ENCODE results near the gene ASB1.

Gene ASB1

GRCh38 chr2:238433941-238434845 is 7.5 kb downstream of the ASB1 start:
- Histone ChIP-seq H3F3A (ENCODE audit: insufficient read depth, low read length) (no peaks in the 10 kb centered on the region), H3K27me3 (ENCODE audit: insufficient read depth, low read length) (no peaks in the 10 kb centered on the region), H3K4me3 (ENCODE audit: low read depth, low read length, poor library complexity, severe bottlenecking) (no peak overlapping the region), H4K20me1 (ENCODE audit: insufficient read depth, low read length) (no peaks in the 10 kb centered on the region), H2AFZ (ENCODE audit: low read length) (no peak overlapping the region), H3K27ac (ENCODE audit: low read depth, low read length, poor library complexity, severe bottlenecking) (no peak overlapping the region), H3K79me2 (ENCODE audit: insufficient read depth, low read length) (peaks cover 33% of the 10 kb centered on the region), H3K36me3 (ENCODE audit: insufficient read depth, low read length) (peaks cover 66% of the 10 kb centered on the region), H3K4me1 (ENCODE audit: insufficient read depth, low read length, severe bottlenecking) (no peaks in the 10 kb centered on the region), H3K9me2 (ENCODE audit: low read depth, low read length) (no peaks in the 10 kb centered on the region), H3K4me2 (ENCODE audit: low read length) (no peak overlapping the region), H3K9ac (ENCODE audit: low read length) (no peak overlapping the region), H3K9me3 (ENCODE audit: low read length) (no peaks in the 10 kb centered on the region)
- TF ChIP-seq CTCF (IDR thresholded peaks at IDR 0.05; ENCODE audit: low read length) (no peak), EZH2 (IDR thresholded peaks at IDR 0.05; ENCODE audit: borderline replicate concordance, low read length) (no peak)

- no peaks in the 10 kb centered on the region for H3K27me3 ChIP-seq (ENCODE audit: insufficient read depth, low read length)
- TF ChIP-seq EZH2 (IDR thresholded peaks at IDR 0.05; ENCODE audit: borderline replicate concordance, low read length): no peak
- no peak for TF ChIP-seq CTCF (IDR thresholded peaks at IDR 0.05; ENCODE audit: low read length)
- no peak overlapping the region for H3K27ac ChIP-seq (ENCODE audit: low read depth, low read length, poor library complexity, severe bottlenecking)
- H3K36me3 ChIP-seq (ENCODE audit: insufficient read depth, low read length): peaks cover 73% of the 10 kb centered on the region
- peaks cover 33% of the 10 kb centered on the region for H3K79me2 ChIP-seq (ENCODE audit: insufficient read depth, low read length)
- H3F3A ChIP-seq (ENCODE audit: insufficient read depth, low read length): no peaks in the 10 kb centered on the region
- no peaks in the 10 kb centered on the region for H4K20me1 ChIP-seq (ENCODE audit: insufficient read depth, low read length)
- no peaks in the 10 kb centered on the region for H3K9me3 ChIP-seq (ENCODE audit: low read length)
- no peak overlapping the region for H3K9ac ChIP-seq (ENCODE audit: low read length)
- no peak overlapping the region for H2AFZ ChIP-seq (ENCODE audit: low read length)
- no peaks in the 10 kb centered on the region for H3K9me2 ChIP-seq (ENCODE audit: low read depth, low read length)
- H3K4me2 ChIP-seq (ENCODE audit: low read length): no peak overlapping the region
- H3K4me3 ChIP-seq (ENCODE audit: low read depth, low read length, poor library complexity, severe bottlenecking): no peak overlapping the region
- H3K4me1 ChIP-seq (ENCODE audit: insufficient read depth, low read length, severe bottlenecking): no peaks in the 10 kb centered on the region
These were observed 8.4 kb downstream of the ASB1 start for GRCh38 chr2:238434846-238435751.

- no peaks in the 10 kb centered on the region for H3K9me2 ChIP-seq (ENCODE audit: low read depth, low read length)
- H3K79me2 ChIP-seq (ENCODE audit: insufficient read depth, low read length): peaks cover 28% of the 10 kb centered on the region
- H3K27ac ChIP-seq (ENCODE audit: low read depth, low read length, poor library complexity, severe bottlenecking): no peak overlapping the region
- H3K9me3 ChIP-seq (ENCODE audit: low read length): no peaks in the 10 kb centered on the region
- no peak overlapping the region for H3K4me2 ChIP-seq (ENCODE audit: low read length)
- no peak overlapping the region for H3K9ac ChIP-seq (ENCODE audit: low read length)
- no peak overlapping the region for H2AFZ ChIP-seq (ENCODE audit: low read length)
- peaks cover 73% of the 10 kb centered on the region for H3K36me3 ChIP-seq (ENCODE audit: insufficient read depth, low read length)
- H3K4me3 ChIP-seq (ENCODE audit: low read depth, low read length, poor library complexity, severe bottlenecking): no peak overlapping the region
- H3K4me1 ChIP-seq (ENCODE audit: insufficient read depth, low read length, severe bottlenecking): no peaks in the 10 kb centered on the region
- H4K20me1 ChIP-seq (ENCODE audit: insufficient read depth, low read length): no peaks in the 10 kb centered on the region
- TF ChIP-seq CTCF (IDR thresholded peaks at IDR 0.05; ENCODE audit: low read length) (no peak), EZH2 (IDR thresholded peaks at IDR 0.05; ENCODE audit: borderline replicate concordance, low read length) (no peak)
- H3K27me3 ChIP-seq (ENCODE audit: insufficient read depth, low read length): no peaks in the 10 kb centered on the region
- H3F3A ChIP-seq (ENCODE audit: insufficient read depth, low read length): no peaks in the 10 kb centered on the region
These were observed 9.0 kb downstream of the ASB1 start for GRCh38 chr2:238435752-238436096.

Measured in OCI-LY1 (cell line).